Measurements from ENCODE around the gene SP3. TPM values are rescaled to one million over a fixed set of nuclear protein-coding genes. Genes with fewer than 3 reads are reported as not detected.

The SP3 gene
- polyA plus RNA-seq, 2 donors, result 11.9 to 17.7 TPM

GRCh38 chr2:173962583-173963110 is 2.5 kb downstream of the SP3 start:
- Histone ChIP-seq H3K9me3 (ENCODE audit: control insufficient read depth in 2 of 2, insufficient read depth in 1 of 2, low read depth in 1 of 2, low read length in 1 of 2) (no peaks in the 10 kb centered on the region), H3K4me1 (ENCODE audit: control insufficient read depth in 2 of 2, insufficient read depth in 2 of 2, low read length in 1 of 2) (no peaks in the 10 kb centered on the region), H3K4me3 (ENCODE audit: low read depth in 1 of 2, low read length in 2 of 2) (peak overlapping the region; percentile 29 to 80), H3K27me3 (ENCODE audit: control insufficient read depth in 1 of 2, insufficient read depth in 2 of 2, low read length in 2 of 2) (no peaks in the 10 kb centered on the region), H3K27ac (ENCODE audit: low read depth in 2 of 2, low read length in 1 of 2) (peak overlapping the region in 1 of 2 donors; percentile 52), H3K36me3 (ENCODE audit: control insufficient read depth in 2 of 2, insufficient read depth in 2 of 2, low read length in 1 of 2) (no peaks in the 10 kb centered on the region)
- WGBS, 2 donors, result 8 to 9% methylated on average over 4 of the region's 4 CpGs

GRCh38 chr2:173962031-173962430 is 3.1 kb downstream of the SP3 start:
- 30 to 35% methylated on average over 1 of the region's 1 CpG for WGBS, 2 donors
- Histone ChIP-seq H3K27ac (ENCODE audit: low read depth in 2 of 2, low read length in 1 of 2) (no peak overlapping the region), H3K4me3 (ENCODE audit: low read depth in 1 of 2, low read length in 2 of 2) (peak overlapping the region in 1 of 2 donors; percentile 80), H3K27me3 (ENCODE audit: control insufficient read depth in 1 of 2, insufficient read depth in 2 of 2, low read length in 2 of 2) (no peaks in the 10 kb centered on the region), H3K4me1 (ENCODE audit: control insufficient read depth in 2 of 2, insufficient read depth in 2 of 2, low read length in 1 of 2) (no peaks in the 10 kb centered on the region), H3K9me3 (ENCODE audit: control insufficient read depth in 2 of 2, insufficient read depth in 1 of 2, low read depth in 1 of 2, low read length in 1 of 2) (no peaks in the 10 kb centered on the region), H3K36me3 (ENCODE audit: control insufficient read depth in 2 of 2, insufficient read depth in 2 of 2, low read length in 1 of 2) (no peaks in the 10 kb centered on the region)

GRCh38 chr2:173961346-173961705 is 3.8 kb downstream of the SP3 start:
- Histone ChIP-seq H3K4me1 (ENCODE audit: control insufficient read depth in 2 of 2, insufficient read depth in 2 of 2, low read length in 1 of 2) (no peaks in the 10 kb centered on the region), H3K9me3 (ENCODE audit: control insufficient read depth in 2 of 2, insufficient read depth in 1 of 2, low read depth in 1 of 2, low read length in 1 of 2) (no peaks in the 10 kb centered on the region), H3K4me3 (ENCODE audit: low read depth in 1 of 2, low read length in 2 of 2) (no peak overlapping the region), H3K27me3 (ENCODE audit: control insufficient read depth in 1 of 2, insufficient read depth in 2 of 2, low read length in 2 of 2) (no peaks in the 10 kb centered on the region), H3K27ac (ENCODE audit: low read depth in 2 of 2, low read length in 1 of 2) (no peak overlapping the region), H3K36me3 (ENCODE audit: control insufficient read depth in 2 of 2, insufficient read depth in 2 of 2, low read length in 1 of 2) (no peaks in the 10 kb centered on the region)
- WGBS, 2 donors, result 76 to 83% methylated on average over 1 of the region's 1 CpG

GRCh38 chr2:173959909-173960308 is 5.3 kb downstream of the SP3 start:
- H3K4me1 ChIP-seq (ENCODE audit: control insufficient read depth in 2 of 2, insufficient read depth in 2 of 2, low read length in 1 of 2), result no peaks in the 10 kb centered on the region
- no peak overlapping the region for H3K4me3 ChIP-seq (ENCODE audit: low read depth in 1 of 2, low read length in 2 of 2)
- H3K27me3 ChIP-seq (ENCODE audit: control insufficient read depth in 1 of 2, insufficient read depth in 2 of 2, low read length in 2 of 2), result no peaks in the 10 kb centered on the region
- WGBS, 2 donors, result 83 to 86% methylated on average over 7 of the region's 7 CpGs
- peaks cover 0 to 4% of the 10 kb centered on the region in 2 donors for H3K36me3 ChIP-seq (ENCODE audit: control insufficient read depth in 2 of 2, insufficient read depth in 2 of 2, low read length in 1 of 2)
- no peaks in the 10 kb centered on the region for H3K9me3 ChIP-seq (ENCODE audit: control insufficient read depth in 2 of 2, insufficient read depth in 1 of 2, low read depth in 1 of 2, low read length in 1 of 2)
- H3K27ac ChIP-seq (ENCODE audit: low read depth in 2 of 2, low read length in 1 of 2), result peak overlapping the region in 1 of 2 donors; percentile 18

GRCh38 chr2:173959358-173959884 is 5.8 kb downstream of the SP3 start:
- H3K36me3 ChIP-seq (ENCODE audit: control insufficient read depth in 2 of 2, insufficient read depth in 2 of 2, low read length in 1 of 2), result peaks cover 0 to 4% of the 10 kb centered on the region in 2 donors
- H3K27me3 ChIP-seq (ENCODE audit: control insufficient read depth in 1 of 2, insufficient read depth in 2 of 2, low read length in 2 of 2), result no peaks in the 10 kb centered on the region
- no peaks in the 10 kb centered on the region for H3K9me3 ChIP-seq (ENCODE audit: control insufficient read depth in 2 of 2, insufficient read depth in 1 of 2, low read depth in 1 of 2, low read length in 1 of 2)
- 76 to 77% methylated on average over 16 of the region's 16 CpGs for WGBS, 2 donors
- no peak overlapping the region for H3K4me3 ChIP-seq (ENCODE audit: low read depth in 1 of 2, low read length in 2 of 2)
- no peaks in the 10 kb centered on the region for H3K4me1 ChIP-seq (ENCODE audit: control insufficient read depth in 2 of 2, insufficient read depth in 2 of 2, low read length in 1 of 2)
- H3K27ac ChIP-seq (ENCODE audit: low read depth in 2 of 2, low read length in 1 of 2), result no peak overlapping the region

- 49 to 55% methylated on average over 4 of the region's 4 CpGs for WGBS, 2 donors
- no peaks in the 10 kb centered on the region for H3K27me3 ChIP-seq (ENCODE audit: control insufficient read depth in 1 of 2, insufficient read depth in 2 of 2, low read length in 2 of 2)
- no peak overlapping the region for H3K27ac ChIP-seq (ENCODE audit: low read depth in 2 of 2, low read length in 1 of 2)
- H3K4me1 ChIP-seq (ENCODE audit: control insufficient read depth in 2 of 2, insufficient read depth in 2 of 2, low read length in 1 of 2), result no peaks in the 10 kb centered on the region
- H3K9me3 ChIP-seq (ENCODE audit: control insufficient read depth in 2 of 2, insufficient read depth in 1 of 2, low read depth in 1 of 2, low read length in 1 of 2), result no peaks in the 10 kb centered on the region
- peaks cover 0 to 4% of the 10 kb centered on the region in 2 donors for H3K36me3 ChIP-seq (ENCODE audit: control insufficient read depth in 2 of 2, insufficient read depth in 2 of 2, low read length in 1 of 2)
- H3K4me3 ChIP-seq (ENCODE audit: low read depth in 1 of 2, low read length in 2 of 2), result no peak overlapping the region
Measured at GRCh38 chr2:173958198-173958846, 6.9 kb downstream of the SP3 start.

GRCh38 chr2:173957517-173957916 is 7.7 kb downstream of the SP3 start:
- 63 to 67% methylated on average over 2 of the region's 2 CpGs for WGBS, 2 donors
- H3K36me3 ChIP-seq (ENCODE audit: control insufficient read depth in 2 of 2, insufficient read depth in 2 of 2, low read length in 1 of 2), result peaks cover 0 to 4% of the 10 kb centered on the region in 2 donors
- no peaks in the 10 kb centered on the region for H3K27me3 ChIP-seq (ENCODE audit: control insufficient read depth in 1 of 2, insufficient read depth in 2 of 2, low read length in 2 of 2)
- no peaks in the 10 kb centered on the region for H3K9me3 ChIP-seq (ENCODE audit: control insufficient read depth in 2 of 2, insufficient read depth in 1 of 2, low read depth in 1 of 2, low read length in 1 of 2)
- H3K27ac ChIP-seq (ENCODE audit: low read depth in 2 of 2, low read length in 1 of 2), result no peak overlapping the region
- H3K4me3 ChIP-seq (ENCODE audit: low read depth in 1 of 2, low read length in 2 of 2), result no peak overlapping the region
- H3K4me1 ChIP-seq (ENCODE audit: control insufficient read depth in 2 of 2, insufficient read depth in 2 of 2, low read length in 1 of 2), result no peaks in the 10 kb centered on the region

GRCh38 chr2:173956454-173956853 is 8.7 kb downstream of the SP3 start:
- Histone ChIP-seq H3K4me1 (ENCODE audit: control insufficient read depth in 2 of 2, insufficient read depth in 2 of 2, low read length in 1 of 2) (no peaks in the 10 kb centered on the region), H3K27ac (ENCODE audit: low read depth in 2 of 2, low read length in 1 of 2) (no peak overlapping the region)

GRCh38 chr2:173955867-173956266 is 9.3 kb downstream of the SP3 start:
- Histone ChIP-seq H3K4me3 (ENCODE audit: low read depth in 1 of 2, low read length in 2 of 2) (no peak overlapping the region), H3K27me3 (ENCODE audit: control insufficient read depth in 1 of 2, insufficient read depth in 2 of 2, low read length in 2 of 2) (no peaks in the 10 kb centered on the region), H3K27ac (ENCODE audit: low read depth in 2 of 2, low read length in 1 of 2) (no peak overlapping the region), H3K4me1 (ENCODE audit: control insufficient read depth in 2 of 2, insufficient read depth in 2 of 2, low read length in 1 of 2) (no peaks in the 10 kb centered on the region), H3K9me3 (ENCODE audit: control insufficient read depth in 2 of 2, insufficient read depth in 1 of 2, low read depth in 1 of 2, low read length in 1 of 2) (no peaks in the 10 kb centered on the region), H3K36me3 (ENCODE audit: control insufficient read depth in 2 of 2, insufficient read depth in 2 of 2, low read length in 1 of 2) (peaks cover 0 to 4% of the 10 kb centered on the region in 2 donors)
- WGBS, 2 donors, result 53 to 67% methylated on average over 2 of the region's 2 CpGs

More at GRCh38 chr2:173956454-173956853, 8.7 kb downstream of the SP3 start:
- Histone ChIP-seq H3K4me3 (ENCODE audit: low read depth in 1 of 2, low read length in 2 of 2) (no peak overlapping the region), H3K27me3 (ENCODE audit: control insufficient read depth in 1 of 2, insufficient read depth in 2 of 2, low read length in 2 of 2) (no peaks in the 10 kb centered on the region), H3K9me3 (ENCODE audit: control insufficient read depth in 2 of 2, insufficient read depth in 1 of 2, low read depth in 1 of 2, low read length in 1 of 2) (no peaks in the 10 kb centered on the region), H3K36me3 (ENCODE audit: control insufficient read depth in 2 of 2, insufficient read depth in 2 of 2, low read length in 1 of 2) (peaks cover 0 to 4% of the 10 kb centered on the region in 2 donors)
- 41 to 42% methylated on average over 3 of the region's 3 CpGs for WGBS, 2 donors

- 73 to 76% methylated on average over 4 of the region's 4 CpGs for WGBS, 2 donors
- H3K9me3 ChIP-seq (ENCODE audit: control insufficient read depth in 2 of 2, insufficient read depth in 1 of 2, low read depth in 1 of 2, low read length in 1 of 2), result no peaks in the 10 kb centered on the region
- no peak overlapping the region for H3K27ac ChIP-seq (ENCODE audit: low read depth in 2 of 2, low read length in 1 of 2)
- no peaks in the 10 kb centered on the region for H3K27me3 ChIP-seq (ENCODE audit: control insufficient read depth in 1 of 2, insufficient read depth in 2 of 2, low read length in 2 of 2)
- peaks cover 0 to 4% of the 10 kb centered on the region in 2 donors for H3K36me3 ChIP-seq (ENCODE audit: control insufficient read depth in 2 of 2, insufficient read depth in 2 of 2, low read length in 1 of 2)
- H3K4me3 ChIP-seq (ENCODE audit: low read depth in 1 of 2, low read length in 2 of 2), result no peak overlapping the region
- no peaks in the 10 kb centered on the region for H3K4me1 ChIP-seq (ENCODE audit: control insufficient read depth in 2 of 2, insufficient read depth in 2 of 2, low read length in 1 of 2)
Measured at GRCh38 chr2:173955004-173955403, 10.2 kb downstream of the SP3 start.

All from esophagus (tissue), 2 donors.